Epithelial cell of prostate (primary cell): Measurements from ENCODE around the gene C10orf143.

Experiments
- DNase-seq: peaks from one replicate; pipeline ENCODE4 v3.0.0-alpha.2; 2011; ENCODE audit warnings: low read depth, low spot score
- H3K27ac ChIP-seq: fragments of 450-650 bp; 2 replicates; pipeline ENCODE4 v1.5.1; 2017; ENCODE audit warnings: mild to moderate bottlenecking

Gene C10orf143

DNA sequence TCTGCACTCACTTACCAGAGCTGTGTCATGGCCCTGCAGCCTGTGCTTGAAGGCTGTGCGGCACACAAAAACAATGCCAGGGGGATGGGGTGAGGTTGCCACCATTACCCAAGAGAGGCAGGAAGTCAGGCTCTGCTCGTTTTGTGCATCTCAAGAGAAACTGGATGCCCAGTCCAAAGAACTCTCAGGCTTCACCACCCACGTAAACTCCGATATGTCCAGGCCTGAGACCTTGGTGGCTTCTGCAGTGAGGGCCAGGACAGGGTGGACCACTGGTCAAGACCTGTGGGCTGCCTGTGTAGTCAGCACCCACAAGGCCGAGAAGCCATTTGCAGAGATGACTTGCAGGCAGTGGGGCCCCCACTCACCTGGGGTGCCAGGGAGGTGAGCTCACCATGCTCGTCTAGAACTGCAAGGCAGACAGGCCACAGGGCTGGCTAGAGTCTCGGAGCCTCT is 91.9 kb downstream of the C10orf143 start:
- DNase-seq = no peak

GRCh38 chr10:130018265-130018664 is 92.4 kb downstream of the C10orf143 start:
- H3K27ac ChIP-seq = no peak overlapping the region
- no peak for DNase-seq

More for the DNA sequence above, 91.9 kb downstream of the C10orf143 start:
- no peak overlapping the region for H3K27ac ChIP-seq

- no peak for DNase-seq
- H3K27ac ChIP-seq = no peak overlapping the region
Observed at GRCh38 chr10:130017631-130018022, 93.0 kb downstream of the C10orf143 start.

GRCh38 chr10:130016993-130017630 is 93.5 kb downstream of the C10orf143 start:
- H3K27ac ChIP-seq = no peak overlapping the region
- no peak for DNase-seq

- DNase-seq = no peak
- H3K27ac ChIP-seq = no peak overlapping the region
Observed at GRCh38 chr10:130016095-130016494, 94.5 kb downstream of the C10orf143 start.

- no peak overlapping the region for H3K27ac ChIP-seq
- DNase-seq = no peak
Observed at GRCh38 chr10:130015075-130015695, 95.4 kb downstream of the C10orf143 start.

GRCh38 chr10:130014263-130015074 is 96.2 kb downstream of the C10orf143 start:
- DNase-seq = no peak
- no peak overlapping the region for H3K27ac ChIP-seq
